Loucy (cell line): ENCODE data around the gene MARCKSL1.

Experiments
- H2AFZ ChIP-seq: fragments of 200-600 bp; sonication (generic); 2 replicates; pipeline ENCODE4 v1.6.0; 2016; ENCODE audit warnings: antibody characterized with exemption, mild to moderate bottlenecking, low read length, moderate library complexity
- H3F3A ChIP-seq: fragments of 200-600 bp; 2 replicates; pipeline ENCODE4 v1.6.0; 2016; ENCODE audit warnings: antibody characterized with exemption, low read depth, mild to moderate bottlenecking
- H3K27me3 ChIP-seq: fragments of 200-600 bp; sonication (generic); 2 replicates; pipeline ENCODE4 v1.6.1; 2014; ENCODE audit warnings: low read length, mild to moderate bottlenecking; ENCODE audit not compliant: insufficient read depth, poor library complexity, severe bottlenecking
- H3K36me3 ChIP-seq: fragments of 200-600 bp; sonication (generic); 2 replicates; pipeline ENCODE4 v1.6.1; 2016; ENCODE audit warnings: low read length; ENCODE audit not compliant: insufficient read depth
- H3K4me1 ChIP-seq: fragments of 200-600 bp; sonication (generic); 2 replicates; pipeline ENCODE4 v1.5.1; 2014; ENCODE audit warnings: low read length, mild to moderate bottlenecking; ENCODE audit not compliant: insufficient read depth, poor library complexity, severe bottlenecking
- H3K4me2 ChIP-seq: fragments of 200-600 bp; sonication (generic); 2 replicates; pipeline ENCODE4 v1.6.0; 2014; ENCODE audit warnings: antibody characterized with exemption, low read length, low read depth, mild to moderate bottlenecking; ENCODE audit not compliant: poor library complexity, severe bottlenecking
- H3K4me3 ChIP-seq: fragments of 200-600 bp; sonication (generic); 2 replicates; pipeline ENCODE4 v1.5.1; 2014; ENCODE audit warnings: low read length, mild to moderate bottlenecking, mixed read lengths; ENCODE audit not compliant: poor library complexity, severe bottlenecking
- H3K79me2 ChIP-seq: fragments of 200-600 bp; sonication (generic); 2 replicates; pipeline ENCODE4 v1.6.1; 2014; ENCODE audit warnings: low read length; ENCODE audit not compliant: insufficient read depth
- H3K9ac ChIP-seq: fragments of 200-600 bp; sonication (generic); 2 replicates; pipeline ENCODE4 v1.6.0; 2014; ENCODE audit warnings: mild to moderate bottlenecking, low read depth, low read length, moderate library complexity; ENCODE audit not compliant: poor library complexity, severe bottlenecking
- H3K9me2 ChIP-seq: fragments of 200-600 bp; sonication (generic); replicated peaks from 2 replicates; pipeline ENCODE4 v1.6.1; 2016; ENCODE audit warnings: low read depth, low read length, mixed read lengths
- H3K9me3 ChIP-seq: fragments of 200-600 bp; sonication (generic); 2 replicates; pipeline ENCODE4 v1.6.1; 2014; ENCODE audit warnings: mild to moderate bottlenecking, antibody characterized with exemption, low read length, low read depth; ENCODE audit not compliant: insufficient read depth
- H4K20me1 ChIP-seq: fragments of 200-600 bp; sonication (generic); 2 replicates; pipeline ENCODE4 v1.6.0; 2014; ENCODE audit warnings: antibody characterized with exemption, low read length, mild to moderate bottlenecking; ENCODE audit not compliant: insufficient read depth, poor library complexity, severe bottlenecking
- EZH2phosphoT487 ChIP-seq: fragments of 200-600 bp; IDR thresholded peaks from 2 replicates; pipeline ENCODE4 v1.6.1; 2018; ENCODE audit warnings: antibody characterized with exemption, mild to moderate bottlenecking, moderate library complexity, borderline replicate concordance
- TF ChIP-seq, protein P1 (sequence below): fragments of 200-600 bp; sonication (generic); conservative IDR thresholded peaks from 2 replicates; pipeline ENCODE4 v1.5.1; 2014; ENCODE audit warnings: mild to moderate bottlenecking, antibody characterized with exemption, low read length

The MARCKSL1 gene

DNA sequence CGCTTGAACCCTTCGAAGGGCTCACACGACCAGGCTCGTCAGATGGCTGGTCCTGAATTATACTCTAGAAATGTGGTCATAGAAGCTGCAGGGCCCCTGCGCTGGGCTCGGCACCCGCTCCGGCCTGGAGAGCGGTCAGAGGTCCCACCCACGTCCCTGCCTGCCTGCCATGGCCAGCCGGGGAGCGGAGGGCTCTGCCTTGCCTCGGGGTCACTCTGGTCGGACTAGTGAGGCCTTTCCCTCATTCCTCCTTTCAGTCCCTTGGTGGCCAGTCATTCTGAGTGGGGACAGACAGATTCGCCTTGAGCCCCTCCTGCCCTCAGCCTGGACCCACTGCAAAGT lies 529 bp upstream of the MARCKSL1 start:
- peaks cover 27% of the 10 kb centered on the region for H3K4me1 ChIP-seq

DNA sequence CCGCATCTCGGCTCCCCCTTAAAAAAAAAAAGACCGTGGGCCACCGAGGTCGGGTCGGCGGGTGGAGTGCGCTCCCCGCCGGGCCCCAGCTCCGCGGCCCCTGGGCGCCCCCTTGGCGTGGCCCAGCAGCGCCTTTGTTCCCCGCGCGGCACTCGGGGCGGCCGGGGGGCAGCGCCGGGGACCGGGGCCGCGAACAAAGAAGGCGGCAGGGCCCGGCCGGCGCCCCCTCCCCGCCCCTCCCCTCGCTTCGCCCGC lies 571 bp downstream of the MARCKSL1 start:
- peaks cover 37% of the 10 kb centered on the region; the same call in 1 of the 2 replicates for H3K36me3 ChIP-seq
- peak overlapping the region; percentile 75 for H3K9ac ChIP-seq
- TF ChIP-seq, protein P1, sequence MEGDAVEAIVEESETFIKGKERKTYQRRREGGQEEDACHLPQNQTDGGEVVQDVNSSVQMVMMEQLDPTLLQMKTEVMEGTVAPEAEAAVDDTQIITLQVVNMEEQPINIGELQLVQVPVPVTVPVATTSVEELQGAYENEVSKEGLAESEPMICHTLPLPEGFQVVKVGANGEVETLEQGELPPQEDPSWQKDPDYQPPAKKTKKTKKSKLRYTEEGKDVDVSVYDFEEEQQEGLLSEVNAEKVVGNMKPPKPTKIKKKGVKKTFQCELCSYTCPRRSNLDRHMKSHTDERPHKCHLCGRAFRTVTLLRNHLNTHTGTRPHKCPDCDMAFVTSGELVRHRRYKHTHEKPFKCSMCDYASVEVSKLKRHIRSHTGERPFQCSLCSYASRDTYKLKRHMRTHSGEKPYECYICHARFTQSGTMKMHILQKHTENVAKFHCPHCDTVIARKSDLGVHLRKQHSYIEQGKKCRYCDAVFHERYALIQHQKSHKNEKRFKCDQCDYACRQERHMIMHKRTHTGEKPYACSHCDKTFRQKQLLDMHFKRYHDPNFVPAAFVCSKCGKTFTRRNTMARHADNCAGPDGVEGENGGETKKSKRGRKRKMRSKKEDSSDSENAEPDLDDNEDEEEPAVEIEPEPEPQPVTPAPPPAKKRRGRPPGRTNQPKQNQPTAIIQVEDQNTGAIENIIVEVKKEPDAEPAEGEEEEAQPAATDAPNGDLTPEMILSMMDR = no peak
- TF ChIP-seq EZH2phosphoT487 = no peak
- peaks cover 38% of the 10 kb centered on the region for H3K79me2 ChIP-seq
- peaks cover 27% of the 10 kb centered on the region for H3K4me1 ChIP-seq
- no peaks in the 10 kb centered on the region for H3K9me2 ChIP-seq
- no peaks in the 10 kb centered on the region for H3K27me3 ChIP-seq
- H3F3A ChIP-seq = no peaks in the 10 kb centered on the region; the same call in 1 of the 2 replicates
- peaks cover 44% of the 10 kb centered on the region for H4K20me1 ChIP-seq
- no peaks in the 10 kb centered on the region for H3K9me3 ChIP-seq
- peak overlapping the region; percentile 75 for H3K4me2 ChIP-seq
- H3K4me3 ChIP-seq = peak overlapping the region; percentile 78
- H2AFZ ChIP-seq = no peak overlapping the region

More for the DNA sequence above, 529 bp upstream of the MARCKSL1 start:
- TF ChIP-seq, protein P1 = no peak
- no peak for TF ChIP-seq EZH2phosphoT487
- H3K36me3 ChIP-seq = peaks cover 26% of the 10 kb centered on the region; the same call in 1 of the 2 replicates
- no peaks in the 10 kb centered on the region for H3F3A ChIP-seq
- no peaks in the 10 kb centered on the region for H3K27me3 ChIP-seq
- no peak overlapping the region for H2AFZ ChIP-seq
- no peaks in the 10 kb centered on the region for H3K9me2 ChIP-seq
- peak overlapping the region; percentile 46 for H3K4me2 ChIP-seq
- H3K9me3 ChIP-seq = no peaks in the 10 kb centered on the region
- peaks cover 38% of the 10 kb centered on the region for H3K79me2 ChIP-seq
- peaks cover 39% of the 10 kb centered on the region for H4K20me1 ChIP-seq
- no peak overlapping the region for H3K9ac ChIP-seq
- peak overlapping the region; percentile 78 for H3K4me3 ChIP-seq

DNA sequence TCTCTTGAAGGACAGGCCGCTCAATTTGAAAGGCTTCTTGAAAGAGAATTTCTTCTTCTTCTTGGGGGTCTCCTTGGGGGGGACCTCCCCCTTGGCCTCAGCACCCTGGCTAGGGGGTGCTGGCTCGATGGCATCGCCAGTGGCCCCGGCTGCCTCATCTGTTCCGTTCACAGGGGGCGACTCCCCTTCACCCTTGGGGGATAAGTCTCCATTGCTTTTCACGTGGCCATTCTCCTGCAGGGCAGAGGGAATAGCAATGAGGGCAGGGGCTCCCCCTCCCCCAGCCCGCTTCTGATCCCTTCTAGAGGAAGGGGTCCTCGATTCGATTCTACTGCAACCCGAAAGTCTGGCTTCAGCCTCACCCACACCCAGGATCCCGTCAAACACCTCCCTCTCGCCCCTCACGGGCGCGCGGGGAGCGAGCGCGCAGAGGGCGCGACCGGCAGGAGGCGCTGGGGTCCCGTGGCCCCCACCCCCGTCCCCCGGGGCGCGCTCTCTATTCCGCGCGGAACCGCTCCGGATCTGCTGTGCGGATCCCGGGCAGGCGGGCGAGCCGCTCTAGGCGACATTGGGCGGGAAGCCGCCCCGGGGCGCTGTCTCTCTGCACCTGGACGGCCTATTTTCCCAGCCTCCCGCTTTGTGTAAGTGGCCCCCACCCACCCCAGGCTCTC lies 1.0 kb downstream of the MARCKSL1 start:
- Histone ChIP-seq H3K79me2 (peaks cover 38% of the 10 kb centered on the region), H3K9me3 (no peaks in the 10 kb centered on the region), H3K27me3 (no peaks in the 10 kb centered on the region), H3K36me3 (peaks cover 42% of the 10 kb centered on the region; the same call in 1 of the 2 replicates), H3K4me2 (peak overlapping the region; percentile 75), H4K20me1 (peaks cover 46% of the 10 kb centered on the region), H3K9me2 (no peaks in the 10 kb centered on the region), H3K9ac (peak overlapping the region; percentile 75), H3K4me1 (peaks cover 27% of the 10 kb centered on the region), H3F3A (no peaks in the 10 kb centered on the region; the same call in 1 of the 2 replicates), H3K4me3 (peak overlapping the region; percentile 78), H2AFZ (no peak overlapping the region)
- no peak for TF ChIP-seq EZH2phosphoT487
- TF ChIP-seq, protein P1 = peak; percentile 78
